ENCODE results near the gene ABCC4. TPM values are rescaled to one million over a fixed set of nuclear protein-coding genes. Genes with fewer than 3 reads are reported as not detected.

ABCC4 gene
- total RNA-seq, 1 experiment from 2014 or later = 26.3 TPM

DNA sequence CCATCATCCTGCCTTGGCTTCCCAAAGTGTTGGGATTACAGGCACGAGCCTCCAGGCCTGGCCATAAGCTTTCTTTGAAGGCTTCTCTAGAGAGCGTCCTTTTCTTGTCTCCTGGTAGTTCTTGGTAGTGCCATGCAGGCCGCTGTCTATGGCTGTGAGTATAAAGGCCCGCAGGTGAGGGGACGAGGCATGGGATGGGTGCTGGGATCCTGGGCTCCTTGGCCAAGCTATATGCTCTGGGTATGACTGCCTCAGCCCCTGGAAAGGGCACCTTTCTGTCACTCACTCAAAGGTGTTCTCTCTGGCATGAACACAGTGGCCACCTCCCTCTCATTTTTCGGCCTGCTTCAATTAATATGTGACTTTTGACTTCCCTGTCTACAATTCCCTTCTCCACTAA lies 6.3 kb upstream of the ABCC4 start (continued):
- TF ChIP-seq, protein P1, sequence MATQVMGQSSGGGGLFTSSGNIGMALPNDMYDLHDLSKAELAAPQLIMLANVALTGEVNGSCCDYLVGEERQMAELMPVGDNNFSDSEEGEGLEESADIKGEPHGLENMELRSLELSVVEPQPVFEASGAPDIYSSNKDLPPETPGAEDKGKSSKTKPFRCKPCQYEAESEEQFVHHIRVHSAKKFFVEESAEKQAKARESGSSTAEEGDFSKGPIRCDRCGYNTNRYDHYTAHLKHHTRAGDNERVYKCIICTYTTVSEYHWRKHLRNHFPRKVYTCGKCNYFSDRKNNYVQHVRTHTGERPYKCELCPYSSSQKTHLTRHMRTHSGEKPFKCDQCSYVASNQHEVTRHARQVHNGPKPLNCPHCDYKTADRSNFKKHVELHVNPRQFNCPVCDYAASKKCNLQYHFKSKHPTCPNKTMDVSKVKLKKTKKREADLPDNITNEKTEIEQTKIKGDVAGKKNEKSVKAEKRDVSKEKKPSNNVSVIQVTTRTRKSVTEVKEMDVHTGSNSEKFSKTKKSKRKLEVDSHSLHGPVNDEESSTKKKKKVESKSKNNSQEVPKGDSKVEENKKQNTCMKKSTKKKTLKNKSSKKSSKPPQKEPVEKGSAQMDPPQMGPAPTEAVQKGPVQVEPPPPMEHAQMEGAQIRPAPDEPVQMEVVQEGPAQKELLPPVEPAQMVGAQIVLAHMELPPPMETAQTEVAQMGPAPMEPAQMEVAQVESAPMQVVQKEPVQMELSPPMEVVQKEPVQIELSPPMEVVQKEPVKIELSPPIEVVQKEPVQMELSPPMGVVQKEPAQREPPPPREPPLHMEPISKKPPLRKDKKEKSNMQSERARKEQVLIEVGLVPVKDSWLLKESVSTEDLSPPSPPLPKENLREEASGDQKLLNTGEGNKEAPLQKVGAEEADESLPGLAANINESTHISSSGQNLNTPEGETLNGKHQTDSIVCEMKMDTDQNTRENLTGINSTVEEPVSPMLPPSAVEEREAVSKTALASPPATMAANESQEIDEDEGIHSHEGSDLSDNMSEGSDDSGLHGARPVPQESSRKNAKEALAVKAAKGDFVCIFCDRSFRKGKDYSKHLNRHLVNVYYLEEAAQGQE (IDR thresholded peaks at IDR 0.05; ENCODE audit: low read depth) = no peak
- TF ChIP-seq EZH2 (IDR thresholded peaks at IDR 0.05) = no peak

DNA sequence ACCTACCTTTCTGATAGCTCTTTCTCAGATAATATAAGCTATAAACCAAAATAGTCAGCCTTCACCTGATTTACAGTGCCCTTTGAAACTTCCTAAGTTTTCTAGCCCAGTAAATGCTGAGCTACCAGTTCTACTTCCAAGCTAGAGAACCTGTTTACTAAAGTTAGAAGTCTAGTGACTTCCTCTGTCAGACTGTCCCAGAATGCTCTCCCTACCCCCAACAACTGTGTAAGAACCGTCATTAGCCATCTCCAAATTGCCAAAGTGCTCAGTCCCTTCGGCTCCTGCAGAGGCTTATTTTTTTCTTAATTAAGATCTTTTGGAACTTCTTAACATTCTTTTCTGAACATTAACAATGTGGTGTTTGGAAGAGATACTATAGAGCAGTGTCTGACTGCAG lies 3.2 kb upstream of the ABCC4 start:
- no TSS peak for BruUV-seq (replicated peaks)
- H2AFZ ChIP-seq (ENCODE audit: low read depth, low read length, poor library complexity, severe bottlenecking) = no peak overlapping the region
- DNase-seq (ENCODE audit: low read depth, low spot score) (no peak), ATAC-seq (no peak)
- H3K27ac ChIP-seq (ENCODE audit: low read depth, low read length) = no peak overlapping the region
- no peaks in the 10 kb centered on the region for H4K20me1 ChIP-seq (ENCODE audit: insufficient read depth)
- H3K79me2 ChIP-seq (ENCODE audit: insufficient read depth, low read length) = peaks cover 15% of the 10 kb centered on the region
- RAD21 ChIA-PET (ENCODE audit: low non-redundant PET in 1 of 2, low total read pairs in 2 of 2, uncharacterized antibody in 2 of 2, unreplicated experiment in 2 of 2) = no interaction called here
- H3K4me2 ChIP-seq (ENCODE audit: low read length) = no peak overlapping the region
- peaks cover 15 to 25% of the 10 kb centered on the region in 2 experiments for H3K4me1 ChIP-seq (ENCODE audit: control insufficient read depth in 1 of 2, insufficient read depth in 2 of 2, low read length in 2 of 2)
- no peaks in the 10 kb centered on the region for H3K9me3 ChIP-seq (ENCODE audit: control insufficient read depth in 1 of 2, insufficient read depth in 1 of 2, low read depth in 1 of 2, low read length in 2 of 2)
- H3K27me3 ChIP-seq (ENCODE audit: insufficient read depth, low read length) = no peaks in the 10 kb centered on the region
- POLR2A ChIA-PET = no interaction called here
- no peaks in the 10 kb centered on the region for H3K36me3 ChIP-seq (ENCODE audit: control insufficient read depth in 1 of 2, insufficient read depth in 2 of 2, low read length in 2 of 2)
- H3K9ac ChIP-seq (ENCODE audit: low read length) = no peak overlapping the region
- intact Hi-C loops (cut with micrococcal nuclease) = no loop called here
- no peak overlapping the region for H3K4me3 ChIP-seq (replicated peaks in 1 of 2; ENCODE audit: low read depth in 1 of 2, low read length in 2 of 2)
- H3K9me2 ChIP-seq (ENCODE audit: insufficient read depth) = no peaks in the 10 kb centered on the region
- CTCF ChIA-PET = no interaction called here
- no peak for TF ChIP-seq SIN3A (IDR thresholded peaks at IDR 0.05; ENCODE audit: low read depth)
- TF ChIP-seq EGR1 (IDR thresholded peaks at IDR 0.05; ENCODE audit: low read depth) = no peak
- TF ChIP-seq YY1 (IDR thresholded peaks at IDR 0.05; ENCODE audit: extremely low read depth, insufficient replicate concordance, low read depth, low read length) = no peak
- TF ChIP-seq CEBPB (IDR thresholded peaks at IDR 0.05; ENCODE audit: low read depth) = no peak
- TF ChIP-seq, protein P1 (IDR thresholded peaks at IDR 0.05; ENCODE audit: low read depth) = no peak
- TF ChIP-seq, protein P2, sequence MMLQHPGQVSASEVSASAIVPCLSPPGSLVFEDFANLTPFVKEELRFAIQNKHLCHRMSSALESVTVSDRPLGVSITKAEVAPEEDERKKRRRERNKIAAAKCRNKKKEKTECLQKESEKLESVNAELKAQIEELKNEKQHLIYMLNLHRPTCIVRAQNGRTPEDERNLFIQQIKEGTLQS (IDR thresholded peaks at IDR 0.05) = no peak
- no peak for TF ChIP-seq SP1 (IDR thresholded peaks at IDR 0.05; ENCODE audit: low read depth)
- TF ChIP-seq FOSL1 (IDR thresholded peaks at IDR 0.05; ENCODE audit: low read depth) = no peak
- TF ChIP-seq ZNF274 (IDR thresholded peaks at IDR 0.05; ENCODE audit: low read depth, low read length) = no peak
- TF ChIP-seq EZH2phosphoT487 (IDR thresholded peaks at IDR 0.05; ENCODE audit: borderline replicate concordance) = no peak
- no peak for TF ChIP-seq JUND (IDR thresholded peaks at IDR 0.05)
- no peak for TF ChIP-seq ELF1 (IDR thresholded peaks at IDR 0.05; ENCODE audit: borderline replicate concordance, low read depth)
- TF ChIP-seq, protein P3, sequence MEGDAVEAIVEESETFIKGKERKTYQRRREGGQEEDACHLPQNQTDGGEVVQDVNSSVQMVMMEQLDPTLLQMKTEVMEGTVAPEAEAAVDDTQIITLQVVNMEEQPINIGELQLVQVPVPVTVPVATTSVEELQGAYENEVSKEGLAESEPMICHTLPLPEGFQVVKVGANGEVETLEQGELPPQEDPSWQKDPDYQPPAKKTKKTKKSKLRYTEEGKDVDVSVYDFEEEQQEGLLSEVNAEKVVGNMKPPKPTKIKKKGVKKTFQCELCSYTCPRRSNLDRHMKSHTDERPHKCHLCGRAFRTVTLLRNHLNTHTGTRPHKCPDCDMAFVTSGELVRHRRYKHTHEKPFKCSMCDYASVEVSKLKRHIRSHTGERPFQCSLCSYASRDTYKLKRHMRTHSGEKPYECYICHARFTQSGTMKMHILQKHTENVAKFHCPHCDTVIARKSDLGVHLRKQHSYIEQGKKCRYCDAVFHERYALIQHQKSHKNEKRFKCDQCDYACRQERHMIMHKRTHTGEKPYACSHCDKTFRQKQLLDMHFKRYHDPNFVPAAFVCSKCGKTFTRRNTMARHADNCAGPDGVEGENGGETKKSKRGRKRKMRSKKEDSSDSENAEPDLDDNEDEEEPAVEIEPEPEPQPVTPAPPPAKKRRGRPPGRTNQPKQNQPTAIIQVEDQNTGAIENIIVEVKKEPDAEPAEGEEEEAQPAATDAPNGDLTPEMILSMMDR (IDR thresholded peaks at IDR 0.05 in 2 of 3, conservative IDR thresholded peaks at IDR 0.05 in 1 of 3; ENCODE audit: borderline replicate concordance in 1 of 3, insufficient read depth in 1 of 3, low read depth in 2 of 3, low read length in 2 of 3) = no peak
- no peak for TF ChIP-seq TCF7L2 (IDR thresholded peaks at IDR 0.05; ENCODE audit: borderline replicate concordance, extremely low read depth, insufficient read depth, insufficient read length)
- TF ChIP-seq EZH2 (IDR thresholded peaks at IDR 0.05) = no peak
